Measurements from ENCODE around the gene PCDHGA6.
"Not testable (repeated sequence)": the region's sequence is repeated elsewhere in the genome, so short reads cannot be mapped to it uniquely, and the experiment has no call there.

DNA sequence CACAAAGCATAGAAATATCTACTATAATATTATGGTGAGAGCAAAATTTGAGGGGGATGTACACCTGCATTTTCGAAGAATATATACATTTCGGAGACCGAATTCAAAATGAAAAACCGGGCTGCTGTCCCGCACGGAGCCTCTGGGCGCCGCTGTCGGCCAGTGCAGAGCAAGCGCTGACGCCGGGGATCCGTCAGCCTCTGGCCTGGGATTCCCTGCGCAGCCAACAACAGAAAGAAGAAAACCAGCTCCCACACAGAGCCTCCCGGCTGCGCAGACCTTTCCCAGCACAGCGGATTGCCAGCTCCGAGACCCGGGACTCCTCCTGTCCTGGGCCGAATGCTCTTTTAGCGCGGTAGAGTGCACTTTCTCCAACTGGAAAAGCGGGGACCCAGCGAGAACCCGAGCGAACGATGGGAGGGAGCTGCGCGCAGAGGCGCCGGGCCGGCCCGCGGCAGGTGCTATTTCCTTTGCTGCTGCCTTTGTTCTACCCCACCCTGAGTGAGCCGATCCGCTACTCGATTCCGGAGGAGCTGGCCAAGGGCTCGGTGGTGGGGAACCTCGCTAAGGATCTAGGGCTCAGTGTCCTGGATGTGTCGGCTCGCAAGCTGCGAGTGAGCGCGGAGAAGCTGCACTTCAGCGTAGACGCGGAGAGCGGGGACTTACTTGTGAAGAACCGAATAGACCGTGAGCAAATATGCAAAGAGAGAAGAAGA is 34.3 kb downstream of the PCDHGA6 start, which contains the start of gene PCDHGB6:
- TF ChIP-seq BACH2 (CRISPR knock-in tag; IDR thresholded peaks at IDR 0.05; ENCODE audit: borderline replicate concordance); ZFP30 (CRISPR knock-in tag; IDR thresholded peaks at IDR 0.05); PATZ1 (CRISPR knock-in tag; IDR thresholded peaks at IDR 0.05; ENCODE audit: borderline replicate concordance); PPARA (CRISPR knock-in tag; IDR thresholded peaks at IDR 0.05; ENCODE audit: borderline replicate concordance); CREB5 (CRISPR knock-in tag; IDR thresholded peaks at IDR 0.05; ENCODE audit: low read depth): not testable (repeated sequence)
